Spleen (tissue), 13 donors: ENCODE data around the gene ZEB2. TPM values are rescaled to one million over a fixed set of nuclear protein-coding genes. Genes with fewer than 3 reads are reported as not detected.
A peak's percentile ranks its signal among the peaks of the same experiment; 100 is the strongest.

Experiments
- DNase-seq: peaks from one replicate; pipeline ENCODE4 v3.0.0-alpha.2; 2020
- H3K27ac ChIP-seq, 8 donors: fragments of 200-600 bp; sonication (generic) in 7 of 8; 1 replicate in 4 of 8; 2 replicates in 4 of 8; pipeline versions ENCODE4 v1.5.0 to v1.8.0; 2016 to 2021; ENCODE audit warnings: inconsistent platforms in 4 of 8, mild to moderate bottlenecking in 4 of 8, moderate library complexity in 1 of 8
- H3K27me3 ChIP-seq, 7 donors: fragments of 200-600 bp; sonication (generic) in 6 of 7; replicated peaks in 1 of 7; 1 replicate in 4 of 7; 2 replicates in 3 of 7; pipeline versions ENCODE4 v1.5.0 to v1.8.0; 2016 to 2021; ENCODE audit warnings: inconsistent platforms in 3 of 7, mild to moderate bottlenecking in 1 of 7
- H3K36me3 ChIP-seq, 6 donors: fragments of 200-600 bp; sonication (generic) in 5 of 6; 1 replicate in 4 of 6; 2 replicates in 2 of 6; pipeline versions ENCODE4 v1.5.0 to v1.8.0; 2016 to 2021; ENCODE audit warnings: inconsistent platforms in 2 of 6
- H3K4me1 ChIP-seq, 6 donors: fragments of 200-600 bp; sonication (generic) in 5 of 6; 1 replicate in 3 of 6; 2 replicates in 3 of 6; pipeline versions ENCODE4 v1.5.0 to v1.8.0; 2016 to 2021; ENCODE audit warnings: inconsistent platforms in 3 of 6
- H3K4me3 ChIP-seq, 8 donors: fragments of 200-600 bp; sonication (generic) in 7 of 8; 1 replicate in 4 of 8; 2 replicates in 4 of 8; pipeline versions ENCODE4 v1.5.0 to v1.8.0; 2016 to 2021; ENCODE audit warnings: inconsistent platforms in 4 of 8, mild to moderate bottlenecking in 4 of 8, moderate library complexity in 2 of 8
- H3K9me3 ChIP-seq, 8 donors: fragments of 200-600 bp; sonication (generic) in 7 of 8; 1 replicate in 4 of 8; 2 replicates in 4 of 8; pipeline versions ENCODE4 v1.5.0 to v1.8.0; 2016 to 2021; ENCODE audit warnings: inconsistent platforms in 4 of 8
- CTCF ChIP-seq, 11 experiments: fragments of 200-600 bp in 7 of 11; fragments of 450-650 bp in 4 of 11; sonication (generic) in 4 of 11; IDR thresholded peaks in 8 of 11; conservative IDR thresholded peaks in 3 of 11; 1 replicate in 7 of 11; 2 replicates in 4 of 11; pipeline versions ENCODE4 v1.4.0 to v1.8.0; 2016 to 2021; ENCODE audit warnings: antibody characterized with exemption in 11 of 11, inconsistent platforms in 4 of 11, mild to moderate bottlenecking in 1 of 11
- POLR2A ChIP-seq, 3 donors: fragments of 450-650 bp; IDR thresholded peaks; one replicate each; pipeline ENCODE4 v1.5.1; 2017; ENCODE audit warnings: antibody characterized with exemption in 3 of 3, mild to moderate bottlenecking in 1 of 3
- POLR2AphosphoS5 ChIP-seq, 3 donors: sonication (generic); formaldehyde crosslinking; IDR thresholded peaks; one replicate each; pipeline ENCODE4 v1.5.1; 2017; ENCODE audit warnings: antibody characterized with exemption in 3 of 3
- WGBS, 5 donors: extraction: QIAGEN DNeasy Blood & Tissue Kit in 3 of 5; methylation state at CpG; one replicate each; pipeline versions ENCODE4 v1.1.5 to v1.1.7; 2013 to 2018; 5-methylcytosine and 5-hydroxymethylcytosine counted together
- intact Hi-C: fragments of 100-400 bp; cut with DNase I; formaldehyde crosslinking; loops from one replicate; pipeline ENCODE4 v1.15.0; 2023; ENCODE audit warnings: low total_unique reads
- long read RNA-seq, 2 donors: transcript quantifications; one replicate each; lab custom pipeline, GENCODE V29; 2026
- polyA plus RNA-seq, 3 donors: library from polyadenylated mRNA; stranded (reverse); fragments of 200-250 nt; gene quantifications; one replicate each; pipeline ENCODE4 v1.2.1, GENCODE V29; 2013
- total RNA-seq, 7 donors: library from RNA; depleted of rRNA in 3 of 7; stranded (reverse); fragments of >200 nt in 3 of 7; fragmentation: NEBNext Ultra II Directional in 4 of 7; extraction: Animal tissue kit (Norgen Biotek cat#: 25700) in 4 of 7; gene quantifications; one replicate each; pipeline versions ENCODE4 v1.1.0 to v1.2.1, GENCODE V29; 2016 to 2021
- donor health status: healthy with polysubstance abuse.
- donor health status: DM: no; HTN: no; CAD: no; lungs with moderate emphysema.
- donor health status: DM: no; HTN: no; CAD: no.
- donor health status: Bipolar disorder and iron deficiency.
- donor health status: healthy.
- donor health status: DM: no; HTN: no; CAD: no.
- donor health status: DM: yes; HTN: yes; CAD: no.

The ZEB2 gene
- total RNA-seq (100 to 1,000 TPM; 217 to 362 (median 262) TPM), polyA plus RNA-seq (10 to 100 TPM; 25.5 to 36.8 (median 28.5) TPM)
- long read RNA-seq, donor 1, full-length matches to known transcripts = 16 of 76 reads
- long read RNA-seq, donor 1, partial matches to known transcripts = 60 of 76 reads
- long read RNA-seq, donor 1, other reads (novel, unspliced or antisense) = 0 of 76 reads
- long read RNA-seq, donor 2, full-length matches to known transcripts = 10 of 32 reads
- long read RNA-seq, donor 2, partial matches to known transcripts = 22 of 32 reads
- long read RNA-seq, donor 2, other reads (novel, unspliced or antisense) = 0 of 32 reads

DNA sequence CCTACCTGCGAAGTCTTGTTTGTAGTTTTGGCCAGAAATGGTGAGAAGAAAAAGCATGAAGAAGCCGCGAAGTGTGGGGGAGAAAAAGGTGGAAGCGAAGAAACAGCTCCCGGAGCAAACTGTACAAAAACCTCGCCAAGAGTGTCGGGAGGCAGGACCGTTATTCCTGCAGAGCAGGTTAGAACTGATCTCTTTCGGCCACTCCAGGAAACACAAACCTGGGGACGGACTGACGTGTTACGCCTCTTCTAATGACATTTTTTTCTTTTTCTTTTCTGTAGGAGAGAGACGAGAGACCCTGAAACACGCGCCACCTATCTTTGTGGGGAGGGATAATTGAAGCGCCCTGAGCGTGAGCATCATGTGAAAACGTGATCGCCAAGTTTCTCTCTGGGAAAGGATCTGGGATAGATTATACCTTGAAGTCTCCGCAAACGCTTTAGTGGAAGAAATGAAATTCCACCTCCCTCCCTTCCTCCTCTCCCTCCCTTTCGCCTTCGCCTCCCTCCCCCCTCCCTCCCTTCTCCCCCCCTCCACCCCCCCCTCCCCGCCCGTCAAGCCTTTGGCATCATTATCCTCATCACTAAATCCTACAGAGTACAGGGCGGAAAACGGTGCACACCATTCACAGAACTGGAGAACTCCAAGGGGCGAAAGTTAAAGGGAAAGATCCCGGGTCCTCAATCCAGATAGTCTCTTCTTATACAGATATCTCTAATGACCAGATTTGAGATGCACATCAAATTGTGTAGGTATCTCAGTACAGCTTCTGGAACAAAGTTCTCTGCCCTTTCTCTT lies at the start of gene ZEB2:
Gene ZEB2, minus strand, starts transcription at position 186 of the 798 bp plus-strand sequence. CDS start 2,769 bp downstream, outside the sequence.
- DNase-seq = peak; percentile 83
- Histone ChIP-seq H3K36me3 (no peaks in the 10 kb centered on the region), H3K27me3 (peaks cover 0 to 42% (median 3%) of the 10 kb centered on the region in 7 donors), H3K4me3 (peak within 1 kb of the TSS; percentile 44 to 81 (median 62)), H3K9me3 (no peaks in the 10 kb centered on the region), H3K27ac (peak within 1 kb of the TSS; percentile 92 to 99 (median 98)), H3K4me1 (peaks cover 4 to 70% (median 44%) of the 10 kb centered on the region in 6 donors)
- peak; percentile 50 to 90 (median 61) for TF ChIP-seq POLR2A (IDR thresholded peaks at IDR 0.05)
- TF ChIP-seq POLR2AphosphoS5 (IDR thresholded peaks at IDR 0.05) = peak; percentile 36 to 97 (median 60)
- peak; percentile 57 to 94 (median 82) for TF ChIP-seq CTCF (IDR thresholded peaks at IDR 0.05 in 8 of 11, conservative IDR thresholded peaks at IDR 0.05 in 3 of 11)
- WGBS, 5 donors = 1 to 8% (median 4%) methylated on average over 28 to 29 of the region's 29 CpGs
- intact Hi-C loops = loop anchor here (5.0 to 10.0 kb wide), 3 partner anchors 55 to 1235 kb away; a partner anchor contains a TSS

- no peaks in the 10 kb centered on the region for H3K9me3 ChIP-seq
- H3K4me3 ChIP-seq = no peak overlapping the region
- H3K36me3 ChIP-seq = no peaks in the 10 kb centered on the region
- no peaks in the 10 kb centered on the region for H3K4me1 ChIP-seq
- WGBS, 5 donors = 83 to 90% (median 88%) methylated on average over 4 of the region's 4 CpGs
- intact Hi-C loops = no loop called here
- no peak for TF ChIP-seq POLR2AphosphoS5 (IDR thresholded peaks at IDR 0.05)
- TF ChIP-seq POLR2A (IDR thresholded peaks at IDR 0.05) = no peak
- TF ChIP-seq CTCF (IDR thresholded peaks at IDR 0.05 in 8 of 11, conservative IDR thresholded peaks at IDR 0.05 in 3 of 11) = no peak
- no peak for DNase-seq
- no peaks in the 10 kb centered on the region for H3K27me3 ChIP-seq
- H3K27ac ChIP-seq = no peak overlapping the region
Measured at GRCh38 chr2:144567745-144568144, 47.8 kb upstream of the ZEB2 start.

DNA sequence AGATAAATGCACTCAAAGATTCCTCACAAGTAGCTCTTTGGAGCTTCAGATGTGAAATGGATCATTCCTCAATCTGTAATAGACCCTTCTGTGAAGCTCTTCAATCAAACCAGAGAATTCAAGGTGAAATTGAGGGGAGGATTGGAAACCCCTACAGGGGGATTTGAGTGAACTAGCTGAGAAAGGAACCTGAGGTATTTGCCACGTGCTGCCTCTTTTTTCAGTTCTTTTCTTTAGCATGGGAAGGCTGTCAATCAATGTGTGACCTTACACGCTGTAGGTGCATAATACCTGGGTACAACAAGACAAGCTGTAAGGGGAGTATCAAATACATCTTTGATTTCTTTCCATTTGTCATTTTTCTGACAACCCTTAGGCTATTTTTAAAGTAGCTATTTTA lies 46.5 kb upstream of the ZEB2 start:
- no peak for DNase-seq
- TF ChIP-seq POLR2AphosphoS5 (IDR thresholded peaks at IDR 0.05) (no peak), CTCF (IDR thresholded peaks at IDR 0.05 in 8 of 11, conservative IDR thresholded peaks at IDR 0.05 in 3 of 11) (no peak), POLR2A (IDR thresholded peaks at IDR 0.05) (no peak)
- H3K27ac ChIP-seq = no peak overlapping the region
- intact Hi-C loops = no loop called here
- H3K36me3 ChIP-seq = no peaks in the 10 kb centered on the region
- no peaks in the 10 kb centered on the region for H3K27me3 ChIP-seq
- H3K9me3 ChIP-seq = no peaks in the 10 kb centered on the region
- no peaks in the 10 kb centered on the region for H3K4me1 ChIP-seq
- 78 to 88% (median 86%) methylated on average over 2 of the region's 2 CpGs for WGBS, 5 donors
- H3K4me3 ChIP-seq = no peak overlapping the region

DNA sequence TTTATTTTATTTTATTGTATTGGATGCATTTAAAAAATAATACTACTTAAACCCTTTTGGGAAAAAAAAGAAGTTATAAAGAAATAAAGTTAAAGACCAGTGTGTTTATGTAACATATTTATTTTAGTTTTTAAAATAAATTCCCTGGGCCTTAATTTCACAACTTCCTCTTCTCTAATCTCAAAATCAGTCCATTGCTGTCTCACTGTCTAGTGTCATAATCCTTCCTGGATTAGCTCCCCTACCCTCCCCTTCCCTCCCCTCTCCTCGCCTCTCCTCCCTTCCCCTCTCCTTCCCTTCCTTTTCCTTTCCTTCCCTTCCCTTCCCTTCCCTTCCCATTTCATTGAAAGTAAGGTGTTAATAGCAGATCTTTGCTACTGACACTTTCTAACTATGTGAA lies 40.3 kb upstream of the ZEB2 start:
- Histone ChIP-seq H3K27ac (peak overlapping the region in 2 of 8 donors; percentile 37 to 60), H3K4me3 (no peak overlapping the region), H3K27me3 (no peaks in the 10 kb centered on the region), H3K9me3 (no peaks in the 10 kb centered on the region), H3K36me3 (no peaks in the 10 kb centered on the region), H3K4me1 (peaks cover 0 to 7% (median 3%) of the 10 kb centered on the region in 6 donors)
- WGBS, 5 donors = 25 to 58% (median 53%) methylated on average over 1 of the region's 1 CpG
- intact Hi-C loops = no loop called here
- TF ChIP-seq POLR2AphosphoS5 (IDR thresholded peaks at IDR 0.05) (no peak), CTCF (IDR thresholded peaks at IDR 0.05 in 8 of 11, conservative IDR thresholded peaks at IDR 0.05 in 3 of 11) (no peak), POLR2A (IDR thresholded peaks at IDR 0.05) (no peak)
- no peak for DNase-seq
